PC-9 (cell line): ENCODE measurements around the gene RINT1. TPM values are rescaled to one million over a fixed set of nuclear protein-coding genes. Genes with fewer than 3 reads are reported as not detected.

Experiments
- BruUV-seq: library from RNA; stranded (reverse); fragments of 400-500 nt; replicated peaks from 2 replicates; lab custom pipeline; 2021; lab: Mats Ljungman, UMichigan
- CTCF ChIA-PET: fragments of 300-600 bp; sonication (Branson Sonifier 250); formaldehyde crosslinking; loops from one replicate; lab custom pipeline; 2022; ENCODE audit warnings: antibody characterized with exemption; lab: Charles Lee
- POLR2A ChIA-PET: fragments of 300-600 bp; sonication (Branson Sonifier 250); formaldehyde crosslinking; loops from one replicate; lab custom pipeline; 2022; ENCODE audit warnings: antibody characterized with exemption; ENCODE audit not compliant: unreplicated experiment; lab: Charles Lee
- DNase-seq, 2 experiments: peaks; one replicate each; pipeline versions ENCODE4 v3.0.0 to v3.0.0-alpha.2; 2015 to 2022; ENCODE audit warnings: mixed read lengths in 1 of 2
- H2AFZ ChIP-seq: fragments of 200-600 bp; sonication (generic); 2 replicates; pipeline ENCODE4 v1.8.1; 2017; ENCODE audit warnings: antibody characterized with exemption
- H3F3A ChIP-seq: fragments of 200-600 bp; sonication (generic); 2 replicates; pipeline ENCODE4 v1.8.1; 2017; ENCODE audit warnings: antibody characterized with exemption, mild to moderate bottlenecking, low read depth; ENCODE audit not compliant: insufficient read depth
- H3K27ac ChIP-seq: fragments of 200-600 bp; sonication (generic); 2 replicates; pipeline ENCODE4 v1.6.1; 2016; ENCODE audit warnings: mixed run types
- H3K27me3 ChIP-seq: fragments of 200-600 bp; sonication (generic); 2 replicates; pipeline ENCODE4 v1.6.1; 2016; ENCODE audit warnings: low read depth, mixed run types; ENCODE audit not compliant: insufficient read depth
- H3K36me3 ChIP-seq: fragments of 200-600 bp; sonication (generic); 2 replicates; pipeline ENCODE4 v1.6.1; 2016; ENCODE audit warnings: low read depth, mixed run types
- H3K4me1 ChIP-seq: fragments of 200-600 bp; sonication (generic); replicated peaks from 2 replicates; pipeline ENCODE4 v1.6.1; 2016; ENCODE audit warnings: mixed run types; ENCODE audit not compliant: insufficient read depth
- H3K4me2 ChIP-seq: fragments of 200-600 bp; sonication (generic); 2 replicates; pipeline ENCODE4 v1.6.1; 2017; ENCODE audit warnings: mixed run types
- H3K4me3 ChIP-seq: fragments of 200-600 bp; sonication (generic); 2 replicates; pipeline ENCODE4 v1.6.1; 2016; ENCODE audit warnings: mixed run types
- H3K79me2 ChIP-seq: fragments of 200-600 bp; sonication (generic); 2 replicates; pipeline ENCODE4 v1.6.1; 2017; ENCODE audit warnings: low read depth, mixed run types
- H3K9me2 ChIP-seq: fragments of 200-600 bp; sonication (generic); 2 replicates; pipeline ENCODE4 v1.8.1; 2017; ENCODE audit warnings: mild to moderate bottlenecking; ENCODE audit not compliant: insufficient read depth
- H3K9me3 ChIP-seq: fragments of 200-600 bp; sonication (generic); 2 replicates; pipeline ENCODE4 v1.8.1; 2016; ENCODE audit warnings: low read depth; ENCODE audit not compliant: insufficient read depth
- H4K20me1 ChIP-seq: fragments of 200-600 bp; sonication (generic); 2 replicates; pipeline ENCODE4 v1.8.1; 2017; ENCODE audit not compliant: insufficient read depth
- EZH2 ChIP-seq: fragments of 200-600 bp; sonication (generic); IDR thresholded peaks from 2 replicates; pipeline ENCODE4 v1.8.0; 2017; ENCODE audit warnings: antibody characterized with exemption, low read depth
- intact Hi-C: fragments of 100-400 bp; cut with micrococcal nuclease; formaldehyde crosslinking; loops from one replicate; pipeline ENCODE4 v1.10.0; 2022; ENCODE audit not compliant: unreplicated experiment
- total RNA-seq: library from RNA; stranded (reverse); gene quantifications from 2 replicates; pipeline ENCODE4 v1.2.3, GENCODE V29; 2021
- TF ChIP-seq, protein P1 (sequence below): fragments of 200-600 bp; sonication (generic); conservative IDR thresholded peaks from 2 replicates; pipeline ENCODE4 v1.6.1; 2017; ENCODE audit warnings: mixed run types, antibody characterized with exemption, mild to moderate bottlenecking, moderate library complexity

RINT1 gene
- total RNA-seq, 1 experiment from 2014 or later: 25.1 TPM

DNA sequence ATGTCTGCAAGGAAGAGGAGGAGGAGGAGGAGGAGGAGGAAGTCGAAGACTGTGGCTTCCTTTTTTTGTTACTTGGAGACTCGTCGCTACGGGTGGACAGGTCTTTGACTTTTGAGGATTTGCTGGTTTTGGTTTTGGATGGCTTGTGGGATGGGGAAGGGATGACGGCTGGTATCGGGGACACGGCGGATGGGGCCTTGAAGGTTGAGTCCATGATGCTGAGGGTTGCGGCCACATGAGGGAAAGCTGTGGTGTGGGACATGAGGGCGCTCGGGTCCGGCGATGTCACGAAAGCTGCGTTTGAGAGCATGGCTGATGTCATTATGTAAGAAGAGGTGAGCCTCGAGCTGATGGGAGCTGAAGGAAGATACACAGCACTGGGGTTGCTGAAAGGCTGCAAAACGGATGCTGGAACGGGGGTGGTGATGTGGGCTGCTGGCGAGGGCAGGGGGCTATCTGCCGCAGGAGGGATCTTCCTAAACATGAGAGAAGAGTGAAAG is 82.4 kb downstream of the RINT1 start:
- DNase-seq: no peak
- Histone ChIP-seq H3F3A (no peaks in the 10 kb centered on the region), H3K4me3 (no peak overlapping the region), H3K4me2 (no peak overlapping the region), H3K27ac (no peak overlapping the region), H4K20me1 (no peaks in the 10 kb centered on the region), H3K27me3 (no peaks in the 10 kb centered on the region), H3K79me2 (no peaks in the 10 kb centered on the region), H2AFZ (no peak overlapping the region), H3K9me3 (no peaks in the 10 kb centered on the region), H3K9me2 (no peaks in the 10 kb centered on the region), H3K4me1 (no peaks in the 10 kb centered on the region), H3K36me3 (no peaks in the 10 kb centered on the region)
- no TSS peak for BruUV-seq
- intact Hi-C loops: no loop called here
- CTCF ChIA-PET: no interaction called here
- TF ChIP-seq EZH2: no peak
- TF ChIP-seq, protein P1, sequence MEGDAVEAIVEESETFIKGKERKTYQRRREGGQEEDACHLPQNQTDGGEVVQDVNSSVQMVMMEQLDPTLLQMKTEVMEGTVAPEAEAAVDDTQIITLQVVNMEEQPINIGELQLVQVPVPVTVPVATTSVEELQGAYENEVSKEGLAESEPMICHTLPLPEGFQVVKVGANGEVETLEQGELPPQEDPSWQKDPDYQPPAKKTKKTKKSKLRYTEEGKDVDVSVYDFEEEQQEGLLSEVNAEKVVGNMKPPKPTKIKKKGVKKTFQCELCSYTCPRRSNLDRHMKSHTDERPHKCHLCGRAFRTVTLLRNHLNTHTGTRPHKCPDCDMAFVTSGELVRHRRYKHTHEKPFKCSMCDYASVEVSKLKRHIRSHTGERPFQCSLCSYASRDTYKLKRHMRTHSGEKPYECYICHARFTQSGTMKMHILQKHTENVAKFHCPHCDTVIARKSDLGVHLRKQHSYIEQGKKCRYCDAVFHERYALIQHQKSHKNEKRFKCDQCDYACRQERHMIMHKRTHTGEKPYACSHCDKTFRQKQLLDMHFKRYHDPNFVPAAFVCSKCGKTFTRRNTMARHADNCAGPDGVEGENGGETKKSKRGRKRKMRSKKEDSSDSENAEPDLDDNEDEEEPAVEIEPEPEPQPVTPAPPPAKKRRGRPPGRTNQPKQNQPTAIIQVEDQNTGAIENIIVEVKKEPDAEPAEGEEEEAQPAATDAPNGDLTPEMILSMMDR: no peak
- POLR2A ChIA-PET: no interaction called here

Other genes starting within 250 kb of the RINT1 start
- gene SRPK2, start 143.3 kb upstream of the RINT1 start, total RNA-seq: 60.6 and 66.0 TPM in 2 replicates
- 20.9 and 25.0 TPM in 2 replicates for gene PUS7, start 9.9 kb upstream of the RINT1 start, total RNA-seq
- gene EFCAB10, start 49.3 kb downstream of the RINT1 start, total RNA-seq: not detected in 2 replicates